ENCODE data around the gene LINGO3.

LINGO3 gene

DNA sequence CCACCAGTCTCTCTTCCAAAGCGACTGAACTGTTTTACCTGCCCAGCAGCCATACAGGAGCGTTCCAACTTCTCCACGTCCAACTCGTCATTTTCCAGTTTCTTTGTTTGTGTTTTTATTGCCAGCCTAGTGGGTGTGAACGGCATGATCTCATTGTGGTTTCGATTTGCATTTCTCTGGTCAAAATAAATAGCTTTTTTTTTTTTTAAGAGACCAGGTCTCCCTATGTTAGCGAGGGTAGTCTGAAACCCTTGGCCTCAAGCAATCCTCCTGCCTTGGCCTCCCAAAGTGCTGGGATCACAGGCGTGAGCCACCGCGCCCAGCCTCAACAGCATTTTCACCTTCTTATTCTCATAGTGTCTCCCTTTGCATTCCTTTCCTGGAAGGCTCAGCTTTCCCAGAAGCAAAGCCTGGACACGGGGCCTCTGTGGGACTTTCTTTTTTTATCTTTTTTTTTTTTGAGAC, 47.6 kb downstream of the LINGO3 start (continued):
- TF ChIP-seq, protein P1, sequence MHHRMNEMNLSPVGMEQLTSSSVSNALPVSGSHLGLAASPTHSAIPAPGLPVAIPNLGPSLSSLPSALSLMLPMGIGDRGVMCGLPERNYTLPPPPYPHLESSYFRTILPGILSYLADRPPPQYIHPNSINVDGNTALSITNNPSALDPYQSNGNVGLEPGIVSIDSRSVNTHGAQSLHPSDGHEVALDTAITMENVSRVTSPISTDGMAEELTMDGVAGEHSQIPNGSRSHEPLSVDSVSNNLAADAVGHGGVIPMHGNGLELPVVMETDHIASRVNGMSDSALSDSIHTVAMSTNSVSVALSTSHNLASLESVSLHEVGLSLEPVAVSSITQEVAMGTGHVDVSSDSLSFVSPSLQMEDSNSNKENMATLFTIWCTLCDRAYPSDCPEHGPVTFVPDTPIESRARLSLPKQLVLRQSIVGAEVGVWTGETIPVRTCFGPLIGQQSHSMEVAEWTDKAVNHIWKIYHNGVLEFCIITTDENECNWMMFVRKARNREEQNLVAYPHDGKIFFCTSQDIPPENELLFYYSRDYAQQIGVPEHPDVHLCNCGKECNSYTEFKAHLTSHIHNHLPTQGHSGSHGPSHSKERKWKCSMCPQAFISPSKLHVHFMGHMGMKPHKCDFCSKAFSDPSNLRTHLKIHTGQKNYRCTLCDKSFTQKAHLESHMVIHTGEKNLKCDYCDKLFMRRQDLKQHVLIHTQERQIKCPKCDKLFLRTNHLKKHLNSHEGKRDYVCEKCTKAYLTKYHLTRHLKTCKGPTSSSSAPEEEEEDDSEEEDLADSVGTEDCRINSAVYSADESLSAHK (tag by site-specific recombination; IDR thresholded peaks at IDR 0.05), result peak; percentile 60; the same call in 1 of the 2 replicates
- TF ChIP-seq, protein P2, sequence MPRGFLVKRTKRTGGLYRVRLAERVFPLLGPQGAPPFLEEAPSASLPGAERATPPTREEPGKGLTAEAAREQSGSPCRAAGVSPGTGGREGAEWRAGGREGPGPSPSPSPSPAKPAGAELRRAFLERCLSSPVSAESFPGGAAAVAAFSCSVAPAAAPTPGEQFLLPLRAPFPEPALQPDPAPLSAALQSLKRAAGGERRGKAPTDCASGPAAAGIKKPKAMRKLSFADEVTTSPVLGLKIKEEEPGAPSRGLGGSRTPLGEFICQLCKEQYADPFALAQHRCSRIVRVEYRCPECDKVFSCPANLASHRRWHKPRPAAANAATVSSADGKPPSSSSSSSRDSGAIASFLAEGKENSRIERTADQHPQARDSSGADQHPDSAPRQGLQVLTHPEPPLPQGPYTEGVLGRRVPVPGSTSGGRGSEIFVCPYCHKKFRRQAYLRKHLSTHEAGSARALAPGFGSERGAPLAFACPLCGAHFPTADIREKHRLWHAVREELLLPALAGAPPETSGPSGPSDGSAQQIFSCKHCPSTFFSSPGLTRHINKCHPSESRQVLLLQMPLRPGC (tag by site-specific recombination; IDR thresholded peaks at IDR 0.05), result peak; percentile 93
- TF ChIP-seq ZNF391 (tag by site-specific recombination; IDR thresholded peaks at IDR 0.05; ENCODE audit: borderline replicate concordance, low read depth) (no peak), FEZF1 (tag by site-specific recombination; IDR thresholded peaks at IDR 0.05) (peak; percentile 55), ZNF843 (tag by site-specific recombination; IDR thresholded peaks at IDR 0.05) (0 out of 2 replicates have a peak, but pooled peaks have one; percentile 10), EGR2 (tag by site-specific recombination; IDR thresholded peaks at IDR 0.05; ENCODE audit: low read depth) (peak; percentile 50; the same call in 1 of the 2 replicates), ZNF514 (tag by site-specific recombination; IDR thresholded peaks at IDR 0.05) (no peak), ZBTB21 (tag by site-specific recombination; IDR thresholded peaks at IDR 0.05) (peak; percentile 79), ZNF629 (tag by site-specific recombination; IDR thresholded peaks at IDR 0.05) (peak; percentile 91), ZNF658 (tag by site-specific recombination; IDR thresholded peaks at IDR 0.05) (no peak), ZNF548 (tag by site-specific recombination; IDR thresholded peaks at IDR 0.05) (no peak), ZNF366 (tag by site-specific recombination; conservative IDR thresholded peaks at IDR 0.05) (peak; percentile 63)
- TF ChIP-seq, protein P3, sequence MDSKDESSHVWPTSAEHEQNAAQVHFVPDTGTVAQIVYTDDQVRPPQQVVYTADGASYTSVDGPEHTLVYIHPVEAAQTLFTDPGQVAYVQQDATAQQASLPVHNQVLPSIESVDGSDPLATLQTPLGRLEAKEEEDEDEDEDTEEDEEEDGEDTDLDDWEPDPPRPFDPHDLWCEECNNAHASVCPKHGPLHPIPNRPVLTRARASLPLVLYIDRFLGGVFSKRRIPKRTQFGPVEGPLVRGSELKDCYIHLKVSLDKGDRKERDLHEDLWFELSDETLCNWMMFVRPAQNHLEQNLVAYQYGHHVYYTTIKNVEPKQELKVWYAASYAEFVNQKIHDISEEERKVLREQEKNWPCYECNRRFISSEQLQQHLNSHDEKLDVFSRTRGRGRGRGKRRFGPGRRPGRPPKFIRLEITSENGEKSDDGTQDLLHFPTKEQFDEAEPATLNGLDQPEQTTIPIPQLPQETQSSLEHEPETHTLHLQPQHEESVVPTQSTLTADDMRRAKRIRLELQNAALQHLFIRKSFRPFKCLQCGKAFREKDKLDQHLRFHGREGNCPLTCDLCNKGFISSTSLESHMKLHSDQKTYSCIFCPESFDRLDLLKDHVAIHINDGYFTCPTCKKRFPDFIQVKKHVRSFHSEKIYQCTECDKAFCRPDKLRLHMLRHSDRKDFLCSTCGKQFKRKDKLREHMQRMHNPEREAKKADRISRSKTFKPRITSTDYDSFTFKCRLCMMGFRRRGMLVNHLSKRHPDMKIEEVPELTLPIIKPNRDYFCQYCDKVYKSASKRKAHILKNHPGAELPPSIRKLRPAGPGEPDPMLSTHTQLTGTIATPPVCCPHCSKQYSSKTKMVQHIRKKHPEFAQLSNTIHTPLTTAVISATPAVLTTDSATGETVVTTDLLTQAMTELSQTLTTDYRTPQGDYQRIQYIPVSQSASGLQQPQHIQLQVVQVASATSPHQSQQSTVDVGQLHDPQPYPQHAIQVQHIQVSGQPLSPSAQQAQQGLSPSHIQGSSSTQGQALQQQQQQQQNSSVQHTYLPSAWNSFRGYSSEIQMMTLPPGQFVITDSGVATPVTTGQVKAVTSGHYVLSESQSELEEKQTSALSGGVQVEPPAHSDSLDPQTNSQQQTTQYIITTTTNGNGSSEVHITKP (tag by site-specific recombination; IDR thresholded peaks at IDR 0.05), result peak; percentile 77
- TF ChIP-seq, protein P4, sequence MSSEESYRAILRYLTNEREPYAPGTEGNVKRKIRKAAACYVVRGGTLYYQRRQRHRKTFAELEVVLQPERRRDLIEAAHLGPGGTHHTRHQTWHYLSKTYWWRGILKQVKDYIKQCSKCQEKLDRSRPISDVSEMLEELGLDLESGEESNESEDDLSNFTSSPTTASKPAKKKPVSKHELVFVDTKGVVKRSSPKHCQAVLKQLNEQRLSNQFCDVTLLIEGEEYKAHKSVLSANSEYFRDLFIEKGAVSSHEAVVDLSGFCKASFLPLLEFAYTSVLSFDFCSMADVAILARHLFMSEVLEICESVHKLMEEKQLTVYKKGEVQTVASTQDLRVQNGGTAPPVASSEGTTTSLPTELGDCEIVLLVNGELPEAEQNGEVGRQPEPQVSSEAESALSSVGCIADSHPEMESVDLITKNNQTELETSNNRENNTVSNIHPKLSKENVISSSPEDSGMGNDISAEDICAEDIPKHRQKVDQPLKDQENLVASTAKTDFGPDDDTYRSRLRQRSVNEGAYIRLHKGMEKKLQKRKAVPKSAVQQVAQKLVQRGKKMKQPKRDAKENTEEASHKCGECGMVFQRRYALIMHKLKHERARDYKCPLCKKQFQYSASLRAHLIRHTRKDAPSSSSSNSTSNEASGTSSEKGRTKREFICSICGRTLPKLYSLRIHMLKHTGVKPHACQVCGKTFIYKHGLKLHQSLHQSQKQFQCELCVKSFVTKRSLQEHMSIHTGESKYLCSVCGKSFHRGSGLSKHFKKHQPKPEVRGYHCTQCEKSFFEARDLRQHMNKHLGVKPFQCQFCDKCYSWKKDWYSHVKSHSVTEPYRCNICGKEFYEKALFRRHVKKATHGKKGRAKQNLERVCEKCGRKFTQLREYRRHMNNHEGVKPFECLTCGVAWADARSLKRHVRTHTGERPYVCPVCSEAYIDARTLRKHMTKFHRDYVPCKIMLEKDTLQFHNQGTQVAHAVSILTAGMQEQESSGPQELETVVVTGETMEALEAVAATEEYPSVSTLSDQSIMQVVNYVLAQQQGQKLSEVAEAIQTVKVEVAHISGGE (tag by site-specific recombination; conservative IDR thresholded peaks at IDR 0.05; ENCODE audit: low read depth), result no peak
- TF ChIP-seq, protein P5, sequence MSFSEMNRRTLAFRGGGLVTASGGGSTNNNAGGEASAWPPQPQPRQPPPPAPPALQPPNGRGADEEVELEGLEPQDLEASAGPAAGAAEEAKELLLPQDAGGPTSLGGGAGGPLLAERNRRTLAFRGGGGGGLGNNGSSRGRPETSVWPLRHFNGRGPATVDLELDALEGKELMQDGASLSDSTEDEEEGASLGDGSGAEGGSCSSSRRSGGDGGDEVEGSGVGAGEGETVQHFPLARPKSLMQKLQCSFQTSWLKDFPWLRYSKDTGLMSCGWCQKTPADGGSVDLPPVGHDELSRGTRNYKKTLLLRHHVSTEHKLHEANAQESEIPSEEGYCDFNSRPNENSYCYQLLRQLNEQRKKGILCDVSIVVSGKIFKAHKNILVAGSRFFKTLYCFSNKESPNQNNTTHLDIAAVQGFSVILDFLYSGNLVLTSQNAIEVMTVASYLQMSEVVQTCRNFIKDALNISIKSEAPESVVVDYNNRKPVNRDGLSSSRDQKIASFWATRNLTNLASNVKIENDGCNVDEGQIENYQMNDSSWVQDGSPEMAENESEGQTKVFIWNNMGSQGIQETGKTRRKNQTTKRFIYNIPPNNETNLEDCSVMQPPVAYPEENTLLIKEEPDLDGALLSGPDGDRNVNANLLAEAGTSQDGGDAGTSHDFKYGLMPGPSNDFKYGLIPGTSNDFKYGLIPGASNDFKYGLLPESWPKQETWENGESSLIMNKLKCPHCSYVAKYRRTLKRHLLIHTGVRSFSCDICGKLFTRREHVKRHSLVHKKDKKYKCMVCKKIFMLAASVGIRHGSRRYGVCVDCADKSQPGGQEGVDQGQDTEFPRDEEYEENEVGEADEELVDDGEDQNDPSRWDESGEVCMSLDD (tag by site-specific recombination; IDR thresholded peaks at IDR 0.05), result no peak
- TF ChIP-seq, protein P6, sequence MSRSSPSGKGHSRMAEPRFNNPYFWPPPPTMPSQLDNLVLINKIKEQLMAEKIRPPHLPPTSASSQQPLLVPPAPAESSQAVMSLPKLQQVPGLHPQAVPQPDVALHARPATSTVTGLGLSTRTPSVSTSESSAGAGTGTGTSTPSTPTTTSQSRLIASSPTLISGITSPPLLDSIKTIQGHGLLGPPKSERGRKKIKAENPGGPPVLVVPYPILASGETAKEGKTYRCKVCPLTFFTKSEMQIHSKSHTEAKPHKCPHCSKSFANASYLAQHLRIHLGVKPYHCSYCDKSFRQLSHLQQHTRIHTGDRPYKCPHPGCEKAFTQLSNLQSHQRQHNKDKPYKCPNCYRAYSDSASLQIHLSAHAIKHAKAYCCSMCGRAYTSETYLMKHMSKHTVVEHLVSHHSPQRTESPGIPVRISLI (tag by site-specific recombination; IDR thresholded peaks at IDR 0.05), result 0 out of 2 replicates have a peak, but pooled peaks have one; percentile 40
- TF ChIP-seq, protein P7, sequence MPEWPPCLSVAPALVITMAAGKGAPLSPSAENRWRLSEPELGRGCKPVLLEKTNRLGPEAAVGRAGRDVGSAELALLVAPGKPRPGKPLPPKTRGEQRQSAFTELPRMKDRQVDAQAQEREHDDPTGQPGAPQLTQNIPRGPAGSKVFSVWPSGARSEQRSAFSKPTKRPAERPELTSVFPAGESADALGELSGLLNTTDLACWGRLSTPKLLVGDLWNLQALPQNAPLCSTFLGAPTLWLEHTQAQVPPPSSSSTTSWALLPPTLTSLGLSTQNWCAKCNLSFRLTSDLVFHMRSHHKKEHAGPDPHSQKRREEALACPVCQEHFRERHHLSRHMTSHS (tag by site-specific recombination; IDR thresholded peaks at IDR 0.05), result no peak
- TF ChIP-seq, protein P8, sequence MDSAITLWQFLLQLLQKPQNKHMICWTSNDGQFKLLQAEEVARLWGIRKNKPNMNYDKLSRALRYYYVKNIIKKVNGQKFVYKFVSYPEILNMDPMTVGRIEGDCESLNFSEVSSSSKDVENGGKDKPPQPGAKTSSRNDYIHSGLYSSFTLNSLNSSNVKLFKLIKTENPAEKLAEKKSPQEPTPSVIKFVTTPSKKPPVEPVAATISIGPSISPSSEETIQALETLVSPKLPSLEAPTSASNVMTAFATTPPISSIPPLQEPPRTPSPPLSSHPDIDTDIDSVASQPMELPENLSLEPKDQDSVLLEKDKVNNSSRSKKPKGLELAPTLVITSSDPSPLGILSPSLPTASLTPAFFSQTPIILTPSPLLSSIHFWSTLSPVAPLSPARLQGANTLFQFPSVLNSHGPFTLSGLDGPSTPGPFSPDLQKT (IDR thresholded peaks at IDR 0.05; ENCODE audit: borderline replicate concordance, low read depth, low read length), result no peak
